ENCODE measurements around the gene TEC.
"Not testable (repeated sequence)": the region's sequence is repeated elsewhere in the genome, so short reads cannot be mapped to it uniquely, and the experiment has no call there.

TEC gene

GRCh38 chr4:48305508-48305907 lies 35.9 kb upstream of the TEC start:
- ChIA-PET POLR2A (no interaction called here), CTCF (interaction anchor here (1.1 kb wide), 1 partner anchor 141 kb away, joined by 3 read pairs; no protein-coding TSS in a partner anchor)
- DNase-seq (ENCODE audit: low read depth, low spot score), result no peak
- no peak overlapping the region for H3K4me3 ChIP-seq (ENCODE audit: low read depth, low read length)
- TF ChIP-seq CTCF (IDR thresholded peaks at IDR 0.05; ENCODE audit: insufficient read depth, low read length, missing control alignments), result no peak

GRCh38 chr4:48300004-48300403 lies 30.4 kb upstream of the TEC start:
- peak; percentile 40 for DNase-seq (ENCODE audit: low read depth, low spot score)
- CTCF ChIA-PET, result no interaction called here
- H3K4me3 ChIP-seq (ENCODE audit: low read depth, low read length), result no peak overlapping the region
- POLR2A ChIA-PET, result no interaction called here
- TF ChIP-seq CTCF (IDR thresholded peaks at IDR 0.05; ENCODE audit: insufficient read depth, low read length, missing control alignments), result no peak

GRCh38 chr4:48299560-48299959 lies 29.9 kb upstream of the TEC start:
- H3K4me3 ChIP-seq (ENCODE audit: low read depth, low read length), result no peak overlapping the region
- no peak for TF ChIP-seq CTCF (IDR thresholded peaks at IDR 0.05; ENCODE audit: insufficient read depth, low read length, missing control alignments)
- POLR2A ChIA-PET, result no interaction called here
- DNase-seq (ENCODE audit: low read depth, low spot score), result no peak
- CTCF ChIA-PET, result interaction anchor here (1.5 kb wide), 1 partner anchor 11 kb away, joined by 3 read pairs; no protein-coding TSS in a partner anchor

- ChIA-PET POLR2A (no interaction called here), CTCF (interaction anchor here (1.2 kb wide), 1 partner anchor 7 kb away, joined by 4 read pairs; no protein-coding TSS in a partner anchor)
- no peak for DNase-seq (ENCODE audit: low read depth, low spot score)
- TF ChIP-seq CTCF (IDR thresholded peaks at IDR 0.05; ENCODE audit: insufficient read depth, low read length, missing control alignments), result no peak
- no peak overlapping the region for H3K4me3 ChIP-seq (ENCODE audit: low read depth, low read length)
Measured at GRCh38 chr4:48297256-48297846, 27.7 kb upstream of the TEC start.

GRCh38 chr4:48296365-48296764 lies 26.7 kb upstream of the TEC start:
- CTCF ChIA-PET, result no interaction called here

GRCh38 chr4:48295116-48295515 lies 25.5 kb upstream of the TEC start:
- TF ChIP-seq CTCF (IDR thresholded peaks at IDR 0.05; ENCODE audit: insufficient read depth, low read length, missing control alignments), result no peak
- ChIA-PET CTCF (interaction anchor here (1.4 kb wide), 1 partner anchor 16 kb away, joined by 3 read pairs; no protein-coding TSS in a partner anchor), POLR2A (no interaction called here)
- no peak overlapping the region for H3K4me3 ChIP-seq (ENCODE audit: low read depth, low read length)
- no peak for DNase-seq (ENCODE audit: low read depth, low spot score)

More at GRCh38 chr4:48296365-48296764, 26.7 kb upstream of the TEC start:
- TF ChIP-seq CTCF (IDR thresholded peaks at IDR 0.05; ENCODE audit: insufficient read depth, low read length, missing control alignments), result no peak
- POLR2A ChIA-PET, result no interaction called here
- H3K4me3 ChIP-seq (ENCODE audit: low read depth, low read length), result no peak overlapping the region
- DNase-seq (ENCODE audit: low read depth, low spot score), result no peak

GRCh38 chr4:48292218-48292790 lies 22.7 kb upstream of the TEC start:
- CTCF ChIA-PET; DNase-seq (ENCODE audit: low read depth, low spot score); H3K4me3 ChIP-seq (ENCODE audit: low read depth, low read length); POLR2A ChIA-PET: not testable (repeated sequence)
